Tibial nerve (tissue), 4 donors: Measurements from ENCODE around the gene URB1. TPM values are rescaled to one million over a fixed set of nuclear protein-coding genes. Genes with fewer than 3 reads are reported as not detected.

Experiments
- DNase-seq, 2 donors: peaks; one replicate each; pipeline ENCODE4 v3.0.0-alpha.2; 2019; ENCODE audit warnings: low spot score in 2 of 2
- H3K27ac ChIP-seq, 4 donors: fragments of 200-600 bp; sonication (generic) in 3 of 4; one replicate each; pipeline ENCODE4 v1.5.1; 2017 to 2019; ENCODE audit warnings: mild to moderate bottlenecking in 1 of 4
- H3K27me3 ChIP-seq, 2 donors: fragments of 200-600 bp; sonication (generic) in 1 of 2; one replicate each; pipeline versions ENCODE4 v1.5.1 to v1.6.0; 2017 to 2019
- H3K36me3 ChIP-seq, 3 donors: fragments of 200-600 bp; sonication (generic); one replicate each; pipeline ENCODE4 v1.5.1; 2018 to 2019
- H3K4me1 ChIP-seq, 4 donors: fragments of 200-600 bp; sonication (generic) in 3 of 4; one replicate each; pipeline ENCODE4 v1.5.1; 2017 to 2019
- H3K4me3 ChIP-seq, 4 donors: fragments of 200-600 bp; sonication (generic) in 3 of 4; one replicate each; pipeline ENCODE4 v1.5.1; 2017 to 2019; ENCODE audit warnings: mild to moderate bottlenecking in 1 of 4, moderate library complexity in 1 of 4
- H3K9me3 ChIP-seq, 4 donors: fragments of 200-600 bp; sonication (generic) in 3 of 4; one replicate each; pipeline ENCODE4 v1.5.1; 2017 to 2019
- EP300 ChIP-seq, 2 donors: sonication (generic); formaldehyde crosslinking; IDR thresholded peaks; one replicate each; pipeline ENCODE4 v1.6.1; 2017; ENCODE audit warnings: antibody characterized with exemption in 2 of 2, mild to moderate bottlenecking in 1 of 2
- POLR2A ChIP-seq, 2 donors: fragments of 450-650 bp; IDR thresholded peaks; one replicate each; pipeline ENCODE4 v1.6.1; 2017; ENCODE audit warnings: antibody characterized with exemption in 2 of 2, mild to moderate bottlenecking in 2 of 2, moderate library complexity in 2 of 2
- WGBS, 2 donors: methylation state at CpG; one replicate each; pipeline ENCODE4 v1.1.5; 2018; 5-methylcytosine and 5-hydroxymethylcytosine counted together
- total RNA-seq, 4 donors: library from RNA; depleted of rRNA; stranded (reverse); fragments of >200 nt; gene quantifications; one replicate each; pipeline ENCODE4 v1.1.0, GENCODE V29; 2016
- TF ChIP-seq, protein P1 (sequence below), 5 experiments: fragments of 200-600 bp in 3 of 5; fragments of 450-650 bp in 2 of 5; sonication (generic) in 3 of 5; IDR thresholded peaks; one replicate each; pipeline ENCODE4 v1.5.1; 2016 to 2019; ENCODE audit warnings: antibody characterized with exemption in 5 of 5, mild to moderate bottlenecking in 3 of 5, moderate library complexity in 2 of 5

Gene URB1
- total RNA-seq, 4 donors from 2014 or later, result 18.6 to 29.4 (median 22.2) TPM

DNA sequence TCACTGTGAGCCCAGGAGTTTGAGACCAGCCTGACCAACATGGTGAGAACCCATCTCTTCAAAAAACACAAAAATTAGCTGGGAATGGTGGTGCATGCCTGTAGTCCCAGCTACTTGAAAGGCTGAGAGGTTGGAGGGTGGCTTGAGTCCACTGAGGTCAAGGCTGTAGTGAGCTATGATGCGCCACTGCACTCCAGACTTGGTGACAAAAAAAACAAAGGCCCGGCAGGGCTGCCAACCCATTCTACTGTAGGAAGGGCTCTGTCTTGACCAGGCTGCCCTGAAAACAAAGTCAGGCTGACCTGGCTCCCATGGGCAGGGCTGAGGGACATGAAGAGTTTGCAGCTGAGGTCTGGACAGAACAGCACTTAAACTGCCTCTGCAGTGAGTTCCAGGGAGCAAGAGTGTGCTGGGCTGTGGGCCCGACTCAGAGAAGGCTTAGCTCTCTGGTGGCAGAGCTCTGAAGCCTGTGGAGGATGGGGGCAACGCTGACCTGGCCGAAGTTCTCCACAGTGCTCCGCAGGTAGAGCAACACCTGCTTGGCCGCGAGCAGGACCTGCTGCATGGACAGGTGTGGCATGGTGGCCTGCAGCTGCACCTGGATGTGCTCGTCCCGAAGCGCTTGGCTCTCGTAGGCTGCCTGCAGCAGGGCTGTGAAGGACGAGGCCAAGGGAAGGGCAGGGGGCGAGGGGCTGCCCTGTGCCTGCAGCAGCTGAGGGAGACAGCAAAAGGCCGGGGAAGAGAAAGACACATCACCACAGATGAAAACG lies 42.4 kb downstream of the URB1 start:
- H3K4me3 ChIP-seq, result no peak overlapping the region
- no peaks in the 10 kb centered on the region for H3K4me1 ChIP-seq
- H3K27me3 ChIP-seq, result no peaks in the 10 kb centered on the region
- DNase-seq, result no peak
- peaks cover 0 to 100% (median 59%) of the 10 kb centered on the region in 3 donors for H3K36me3 ChIP-seq
- H3K9me3 ChIP-seq, result no peaks in the 10 kb centered on the region
- 89 to 93% methylated on average over 16 of the region's 16 CpGs for WGBS, 2 donors
- H3K27ac ChIP-seq, result no peak overlapping the region
- TF ChIP-seq EP300 (IDR thresholded peaks at IDR 0.05) (no peak), POLR2A (IDR thresholded peaks at IDR 0.05) (no peak)
- TF ChIP-seq, protein P1, sequence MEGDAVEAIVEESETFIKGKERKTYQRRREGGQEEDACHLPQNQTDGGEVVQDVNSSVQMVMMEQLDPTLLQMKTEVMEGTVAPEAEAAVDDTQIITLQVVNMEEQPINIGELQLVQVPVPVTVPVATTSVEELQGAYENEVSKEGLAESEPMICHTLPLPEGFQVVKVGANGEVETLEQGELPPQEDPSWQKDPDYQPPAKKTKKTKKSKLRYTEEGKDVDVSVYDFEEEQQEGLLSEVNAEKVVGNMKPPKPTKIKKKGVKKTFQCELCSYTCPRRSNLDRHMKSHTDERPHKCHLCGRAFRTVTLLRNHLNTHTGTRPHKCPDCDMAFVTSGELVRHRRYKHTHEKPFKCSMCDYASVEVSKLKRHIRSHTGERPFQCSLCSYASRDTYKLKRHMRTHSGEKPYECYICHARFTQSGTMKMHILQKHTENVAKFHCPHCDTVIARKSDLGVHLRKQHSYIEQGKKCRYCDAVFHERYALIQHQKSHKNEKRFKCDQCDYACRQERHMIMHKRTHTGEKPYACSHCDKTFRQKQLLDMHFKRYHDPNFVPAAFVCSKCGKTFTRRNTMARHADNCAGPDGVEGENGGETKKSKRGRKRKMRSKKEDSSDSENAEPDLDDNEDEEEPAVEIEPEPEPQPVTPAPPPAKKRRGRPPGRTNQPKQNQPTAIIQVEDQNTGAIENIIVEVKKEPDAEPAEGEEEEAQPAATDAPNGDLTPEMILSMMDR (IDR thresholded peaks at IDR 0.05), result no peak

DNA sequence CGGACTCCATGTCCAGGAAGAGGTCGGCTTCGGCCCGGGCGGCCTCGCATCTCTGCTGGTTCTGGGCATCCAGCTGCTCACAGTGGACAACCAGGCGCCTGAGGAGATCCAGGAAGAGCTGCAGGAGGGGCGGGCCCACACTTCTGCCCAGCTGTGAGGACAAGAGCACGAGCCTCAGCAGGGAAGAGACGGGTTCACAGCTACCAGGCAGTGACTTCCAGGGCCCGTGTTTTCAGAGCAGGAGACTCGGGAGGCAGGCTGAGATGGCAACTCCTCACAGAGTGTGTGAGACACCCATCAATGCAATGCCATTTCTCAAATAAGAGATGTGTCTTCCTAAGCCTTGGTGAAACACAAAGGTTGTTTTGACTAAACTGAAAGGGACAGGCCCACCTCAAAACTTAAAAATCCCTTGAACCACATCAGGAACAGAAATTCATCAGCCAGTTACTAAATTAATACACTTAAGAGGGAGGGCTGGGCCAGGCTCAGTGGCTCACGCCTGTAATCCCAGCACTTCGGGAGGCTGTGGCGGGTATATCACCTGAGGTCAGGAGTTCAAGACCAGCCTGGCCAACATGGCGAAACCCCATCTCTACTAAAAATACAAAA lies 43.4 kb downstream of the URB1 start:
- Histone ChIP-seq H3K27ac (no peak overlapping the region), H3K36me3 (peaks cover 0 to 100% (median 63%) of the 10 kb centered on the region in 3 donors), H3K4me1 (no peaks in the 10 kb centered on the region), H3K27me3 (no peaks in the 10 kb centered on the region), H3K4me3 (no peak overlapping the region), H3K9me3 (peaks cover 0 to 9% (median 0%) of the 10 kb centered on the region in 4 donors)
- WGBS, 2 donors, result 93% methylated on average over 15 to 16 of the region's 16 CpGs
- DNase-seq, result no peak
- TF ChIP-seq, protein P1 (IDR thresholded peaks at IDR 0.05), result no peak
- TF ChIP-seq EP300 (IDR thresholded peaks at IDR 0.05) (no peak), POLR2A (IDR thresholded peaks at IDR 0.05) (no peak)

DNA sequence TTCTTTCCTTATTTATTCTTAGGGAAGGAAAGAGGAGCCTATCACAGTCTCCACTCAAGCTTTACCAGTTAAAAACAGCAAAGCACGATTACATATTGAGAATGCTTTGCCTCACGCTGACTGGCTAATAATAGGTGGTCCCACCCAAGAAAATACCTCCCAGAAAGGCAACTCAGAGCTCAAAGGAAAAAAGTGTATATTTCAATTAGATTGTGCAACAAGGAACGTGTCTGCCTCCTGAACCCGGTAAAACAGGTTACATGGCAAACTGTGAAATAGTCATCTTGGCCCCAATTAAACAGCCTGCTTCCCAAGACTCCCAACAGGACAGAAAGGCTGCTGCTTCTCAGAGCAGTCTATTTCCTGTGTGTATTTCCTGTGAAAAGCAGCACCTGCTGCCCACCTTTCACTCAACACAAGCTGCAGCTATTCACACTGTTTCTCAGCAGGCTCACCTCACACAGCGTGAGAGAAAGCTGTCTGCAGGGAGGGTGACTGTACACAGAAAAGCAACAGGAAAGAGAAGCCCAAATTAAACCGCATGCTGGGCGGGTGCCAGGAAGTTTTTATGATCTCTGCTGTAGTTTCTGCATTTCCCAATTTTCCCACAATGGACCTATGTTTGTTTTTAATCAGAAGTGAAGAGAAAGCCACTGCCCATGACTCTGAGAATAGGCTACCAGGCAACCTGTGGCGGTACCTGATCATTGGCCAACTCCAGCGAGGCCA lies 44.0 kb downstream of the URB1 start:
- no peaks in the 10 kb centered on the region for H3K4me1 ChIP-seq
- no peak overlapping the region for H3K4me3 ChIP-seq
- no peaks in the 10 kb centered on the region for H3K27me3 ChIP-seq
- peaks cover 0 to 100% (median 67%) of the 10 kb centered on the region in 3 donors for H3K36me3 ChIP-seq
- TF ChIP-seq, protein P1 (IDR thresholded peaks at IDR 0.05), result no peak
- TF ChIP-seq EP300 (IDR thresholded peaks at IDR 0.05) (no peak), POLR2A (IDR thresholded peaks at IDR 0.05) (no peak)
- peaks cover 0 to 16% (median 0%) of the 10 kb centered on the region in 4 donors for H3K9me3 ChIP-seq
- DNase-seq, result no peak
- H3K27ac ChIP-seq, result no peak overlapping the region
- WGBS, 2 donors, result 88 to 90% methylated on average over 9 of the region's 9 CpGs

DNA sequence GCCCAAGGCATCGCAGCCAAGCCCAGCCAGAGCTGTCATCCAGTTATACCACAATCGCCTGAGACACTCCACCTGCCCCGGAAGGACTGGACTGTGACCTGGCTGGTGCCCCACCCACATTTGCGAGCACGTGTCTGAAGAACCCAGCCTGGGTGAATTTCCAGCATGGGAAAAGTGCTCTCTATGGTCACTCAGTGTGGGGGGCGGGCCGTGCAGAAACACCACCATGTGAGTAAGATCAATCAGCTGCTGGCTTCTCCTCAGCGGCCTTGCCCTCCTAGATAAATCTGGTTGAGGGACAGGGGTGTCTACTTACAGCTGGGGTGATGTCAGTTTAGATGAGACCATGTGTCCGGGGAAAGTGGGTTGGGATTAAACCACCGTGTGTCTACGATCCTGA lies 44.8 kb downstream of the URB1 start:
- no peak overlapping the region for H3K27ac ChIP-seq
- peaks cover 0 to 100% (median 67%) of the 10 kb centered on the region in 3 donors for H3K36me3 ChIP-seq
- DNase-seq, result no peak
- H3K4me1 ChIP-seq, result no peaks in the 10 kb centered on the region
- no peak overlapping the region for H3K4me3 ChIP-seq
- WGBS, 2 donors, result 84 to 90% methylated on average over 9 to 11 of the region's 11 CpGs
- H3K27me3 ChIP-seq, result no peaks in the 10 kb centered on the region
- H3K9me3 ChIP-seq, result peaks cover 0 to 20% (median 0%) of the 10 kb centered on the region in 4 donors
- TF ChIP-seq, protein P1 (IDR thresholded peaks at IDR 0.05), result no peak
- no peak for TF ChIP-seq EP300 (IDR thresholded peaks at IDR 0.05)
- no peak for TF ChIP-seq POLR2A (IDR thresholded peaks at IDR 0.05)
